TTC549 (cell line): ENCODE data around the gene TTC34.
"Not testable (repeated sequence)": the region's sequence is repeated elsewhere in the genome, so short reads cannot be mapped to it uniquely, and the experiment has no call there.

Experiments
- FAIRE-seq: peaks from 2 replicates; lab custom pipeline; 2012; peaks lifted over from hg19 to GRCh38; lab: Jason Lieb, UNC

TTC34 gene

GRCh38 chr1:2795926-2796325 lies 5.6 kb downstream of the TTC34 start:
- no peak for FAIRE-seq

GRCh38 chr1:2791027-2791760 lies 10.3 kb downstream of the TTC34 start:
- FAIRE-seq: no peak

- no peak for FAIRE-seq
Observed at GRCh38 chr1:2789986-2790581, 11.4 kb downstream of the TTC34 start.

GRCh38 chr1:2789164-2789985 lies 12.1 kb downstream of the TTC34 start:
- FAIRE-seq: no peak

DNA sequence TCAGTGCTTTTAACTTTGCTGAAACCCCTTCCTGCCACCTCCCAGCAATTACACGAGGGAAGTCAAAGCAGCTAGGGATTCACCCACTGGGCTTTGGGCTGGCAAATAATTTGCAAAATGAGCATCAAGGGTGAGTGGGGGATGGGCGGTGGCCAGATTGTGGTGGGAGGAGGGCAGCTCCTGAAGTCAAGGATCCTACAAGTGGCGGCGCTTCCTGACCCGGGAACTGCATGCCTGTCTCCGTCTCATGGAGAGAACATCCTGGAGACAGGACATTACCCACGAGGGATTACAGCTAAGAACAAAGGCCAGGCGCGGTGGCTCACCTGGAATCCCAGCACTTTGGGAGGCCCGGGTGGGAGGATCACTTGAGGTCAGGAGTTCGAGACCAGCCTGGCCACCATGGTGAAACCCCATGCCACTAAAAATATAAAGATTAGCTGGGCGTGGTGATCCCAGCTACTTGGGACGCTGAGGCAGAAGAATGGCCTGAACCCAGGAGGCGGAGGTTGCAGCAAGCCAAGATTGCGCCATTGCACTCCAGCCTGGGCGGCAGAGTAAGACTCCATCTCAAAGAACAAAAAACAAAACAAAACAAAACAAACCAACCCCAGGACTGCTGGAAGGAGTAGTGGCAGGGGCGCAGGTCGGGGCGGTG lies 12.9 kb downstream of the TTC34 start:
- no peak for FAIRE-seq

DNA sequence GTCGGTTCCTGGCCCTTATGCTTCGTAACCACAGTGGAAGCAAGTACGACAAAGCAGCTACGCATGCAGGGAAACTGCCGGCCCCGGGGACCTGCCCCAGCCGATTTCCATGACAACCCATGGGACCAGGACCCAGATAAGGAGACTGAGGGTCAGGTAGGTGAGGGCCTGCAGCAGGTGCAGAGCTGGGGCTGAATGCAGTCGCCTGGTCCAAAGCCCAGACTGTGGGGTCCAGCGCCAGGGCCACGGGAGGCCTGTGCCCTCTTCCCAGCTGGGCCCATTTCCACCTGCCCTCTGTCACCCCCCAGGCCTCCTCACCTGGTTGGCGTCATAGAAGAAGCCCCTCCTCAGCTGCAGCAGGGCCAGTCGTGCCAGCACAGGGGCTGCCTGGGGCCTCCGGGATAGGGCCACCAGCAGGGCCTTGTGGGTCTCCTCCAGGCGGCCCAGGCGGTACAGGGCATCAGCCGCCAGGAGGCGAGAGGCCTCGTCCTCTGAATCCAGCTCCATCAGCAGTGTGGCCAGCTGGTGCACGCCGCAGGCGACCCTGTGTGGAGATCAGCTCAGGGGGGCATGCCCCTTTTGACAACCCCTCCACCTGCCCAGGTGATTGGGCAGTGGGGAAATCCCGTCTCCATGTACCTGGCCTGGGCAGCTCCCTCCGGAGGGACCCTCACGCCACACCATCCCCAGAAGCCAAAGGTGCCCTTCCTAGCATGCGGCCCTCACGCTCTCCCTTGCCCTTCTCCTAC lies 14.2 kb downstream of the TTC34 start:
- no peak for FAIRE-seq

GRCh38 chr1:2786329-2787162 lies 14.9 kb downstream of the TTC34 start:
- FAIRE-seq: no peak

- no peak for FAIRE-seq
Observed at GRCh38 chr1:2785631-2786328, 15.7 kb downstream of the TTC34 start.

DNA sequence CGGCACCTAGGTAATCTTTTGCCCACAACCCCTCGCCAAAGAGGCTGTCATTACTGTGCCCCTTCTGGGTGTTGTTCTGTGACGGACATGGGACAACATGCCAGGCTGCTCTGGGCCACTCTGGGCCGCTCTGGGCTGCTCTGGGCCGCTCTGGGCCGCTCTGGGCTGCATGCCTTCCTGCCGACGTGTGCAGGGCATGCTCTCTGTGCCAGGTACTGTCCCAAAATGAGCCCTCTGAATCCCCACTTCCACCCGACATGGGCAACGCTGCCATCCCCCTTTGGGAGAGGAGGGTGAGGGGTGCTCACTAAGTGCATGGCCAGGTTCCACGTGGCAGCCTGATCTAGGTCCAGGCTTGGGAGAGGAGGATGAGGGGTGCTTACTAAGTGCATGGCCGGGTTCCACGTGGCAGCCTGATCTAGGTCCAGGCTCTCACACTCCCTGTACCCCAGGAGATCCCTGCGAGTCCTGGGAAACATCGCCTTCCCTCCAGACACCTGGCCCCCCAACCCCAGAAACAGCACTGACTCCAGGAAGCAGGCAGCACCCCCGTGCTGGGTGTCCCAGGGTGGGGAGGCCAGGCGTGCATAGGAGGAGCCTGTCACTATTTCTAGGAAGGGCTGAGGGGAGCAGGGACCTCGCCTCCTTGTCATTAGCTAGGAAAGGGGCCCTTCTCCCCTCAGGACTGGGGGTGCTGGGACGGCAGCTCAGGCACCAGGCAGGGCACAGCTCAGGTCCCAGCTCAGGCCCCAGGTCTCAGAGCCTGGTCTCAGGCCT lies 16.5 kb downstream of the TTC34 start:
- FAIRE-seq: no peak

GRCh38 chr1:2783435-2784397 lies 17.8 kb downstream of the TTC34 start:
- no peak for FAIRE-seq

GRCh38 chr1:2783069-2783434 lies 18.4 kb downstream of the TTC34 start:
- no peak for FAIRE-seq

GRCh38 chr1:2781627-2782026 lies 19.9 kb downstream of the TTC34 start:
- no peak for FAIRE-seq

GRCh38 chr1:2778220-2778592 lies 23.3 kb downstream of the TTC34 start:
- FAIRE-seq: no peak

- no peak for FAIRE-seq
Observed at GRCh38 chr1:2777424-2778219, 23.9 kb downstream of the TTC34 start.

DNA sequence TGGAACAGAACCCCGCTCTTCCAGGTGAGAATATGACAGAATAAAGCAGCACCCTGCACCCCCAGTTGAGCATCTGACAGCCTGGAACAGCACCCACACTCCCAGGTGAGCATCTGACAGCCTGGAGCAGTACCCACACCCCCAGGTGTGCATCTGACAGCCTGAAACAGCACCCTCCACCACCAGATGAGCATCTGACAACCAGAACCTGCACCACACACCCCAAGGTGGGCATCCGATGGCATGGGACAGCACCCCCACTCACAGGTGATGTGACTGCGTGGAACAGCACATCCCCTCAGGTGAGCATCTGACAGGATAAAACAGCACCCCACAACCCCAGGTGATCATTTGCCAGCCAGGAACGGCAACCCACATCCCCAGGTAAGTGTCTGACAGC lies 26.2 kb downstream of the TTC34 start:
- FAIRE-seq: not testable (repeated sequence)

DNA sequence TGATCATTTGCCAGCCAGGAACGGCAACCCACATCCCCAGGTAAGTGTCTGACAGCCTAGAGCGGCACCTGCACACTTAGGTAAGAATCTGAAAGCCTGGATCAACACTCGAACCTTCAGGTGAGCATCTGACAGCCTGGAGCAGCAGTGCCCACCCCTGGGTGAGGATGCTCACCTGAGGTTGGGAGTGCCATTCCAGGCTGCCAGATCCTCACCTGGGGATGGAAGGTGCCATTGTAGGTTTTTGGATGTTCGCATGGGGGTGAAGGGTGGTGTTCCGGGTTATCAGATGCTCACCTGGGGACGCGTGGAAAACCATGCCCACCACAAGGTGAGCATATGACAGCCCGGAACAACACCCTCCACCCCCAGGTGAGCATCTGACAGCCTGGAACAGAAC lies 33.4 kb downstream of the TTC34 start:
- not testable (repeated sequence) for FAIRE-seq

GRCh38 chr1:2759433-2759832 lies 42.1 kb downstream of the TTC34 start:
- FAIRE-seq: not testable (repeated sequence)

DNA sequence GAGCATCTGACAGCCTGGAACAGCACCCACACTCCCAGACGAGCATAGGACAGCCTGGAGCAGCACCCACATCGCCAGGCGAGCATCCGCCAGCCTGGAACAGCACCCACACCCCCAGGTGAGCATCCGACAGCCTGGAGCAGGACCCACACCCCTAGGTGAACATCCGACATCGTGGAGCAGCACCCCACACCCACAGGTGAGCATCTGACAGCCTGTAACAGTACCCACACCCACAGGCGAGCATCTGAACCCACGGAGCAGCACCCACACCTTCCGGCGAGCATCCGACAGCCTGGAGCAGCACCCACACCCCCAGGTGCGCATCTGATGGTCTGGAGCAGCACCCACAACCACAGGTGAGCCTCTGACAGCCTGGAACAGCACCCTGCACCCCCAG lies 44.0 kb downstream of the TTC34 start:
- not testable (repeated sequence) for FAIRE-seq
